Gastroesophageal sphincter (tissue), 3 donors: ENCODE measurements around the gene SURF4.

Source experiments
- CTCF ChIP-seq, 4 experiments: fragments of 200-600 bp in 2 of 4; fragments of 450-650 bp in 2 of 4; sonication (generic) in 1 of 4; IDR thresholded peaks; one replicate each; pipeline ENCODE4 v1.5.1; 2017 to 2019; ENCODE audit warnings: antibody characterized with exemption in 4 of 4, mild to moderate bottlenecking in 2 of 4, moderate library complexity in 2 of 4
- POLR2A ChIP-seq, 2 donors: fragments of 450-650 bp; IDR thresholded peaks; one replicate each; pipeline ENCODE4 v1.6.1; 2017; ENCODE audit warnings: antibody characterized with exemption in 2 of 2, mild to moderate bottlenecking in 2 of 2, moderate library complexity in 1 of 2
- POLR2AphosphoS5 ChIP-seq: sonication (generic); formaldehyde crosslinking; IDR thresholded peaks from one replicate; pipeline ENCODE4 v1.6.1; 2017; ENCODE audit warnings: antibody characterized with exemption

- no peak for TF ChIP-seq POLR2AphosphoS5
- TF ChIP-seq POLR2A (IDR thresholded peaks at IDR 0.05): no peak
- no peak for TF ChIP-seq CTCF (IDR thresholded peaks at IDR 0.05)
Observed at GRCh38 chr9:133383438-133383837, 7.6 kb upstream of the SURF4 start.
